Measurements from ENCODE around the gene CTNND2. TPM values are rescaled to one million over a fixed set of nuclear protein-coding genes. Genes with fewer than 3 reads are reported as not detected.

Gene CTNND2
- total RNA-seq, 6 donors from 2014 or later: 1.1 to 12.4 (median 3.2) TPM

DNA sequence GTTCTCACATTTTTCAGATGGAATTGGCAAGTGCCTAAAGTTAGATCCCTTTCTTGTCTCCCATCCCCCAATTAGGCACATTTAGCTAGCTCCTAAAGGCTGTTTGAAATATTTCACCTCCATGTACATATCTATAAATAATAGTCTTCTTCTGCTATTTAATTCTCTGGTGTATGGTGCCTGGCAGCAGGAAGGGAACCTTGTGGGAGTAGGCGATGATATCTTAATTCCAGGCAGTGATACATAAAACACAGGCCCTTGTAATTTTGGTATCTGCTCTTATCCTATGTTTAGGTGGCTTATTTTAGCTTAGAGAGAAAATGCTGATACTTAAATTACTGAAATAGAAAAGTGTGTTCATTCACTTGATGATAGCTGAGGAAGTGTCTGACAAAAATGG lies 880.3 kb downstream of the CTNND2 start:
- no peak for DNase-seq
- no peak for ATAC-seq (ENCODE audit: low FRiP score in 2 of 2)
- no peak overlapping the region for H3K4me3 ChIP-seq
- H3K9me3 ChIP-seq: no peaks in the 10 kb centered on the region
- WGBS, 2 donors: 40 to 86% methylated on average over 1 of the region's 1 CpG
- H3K4me1 ChIP-seq: no peaks in the 10 kb centered on the region
- TF ChIP-seq, protein P1, sequence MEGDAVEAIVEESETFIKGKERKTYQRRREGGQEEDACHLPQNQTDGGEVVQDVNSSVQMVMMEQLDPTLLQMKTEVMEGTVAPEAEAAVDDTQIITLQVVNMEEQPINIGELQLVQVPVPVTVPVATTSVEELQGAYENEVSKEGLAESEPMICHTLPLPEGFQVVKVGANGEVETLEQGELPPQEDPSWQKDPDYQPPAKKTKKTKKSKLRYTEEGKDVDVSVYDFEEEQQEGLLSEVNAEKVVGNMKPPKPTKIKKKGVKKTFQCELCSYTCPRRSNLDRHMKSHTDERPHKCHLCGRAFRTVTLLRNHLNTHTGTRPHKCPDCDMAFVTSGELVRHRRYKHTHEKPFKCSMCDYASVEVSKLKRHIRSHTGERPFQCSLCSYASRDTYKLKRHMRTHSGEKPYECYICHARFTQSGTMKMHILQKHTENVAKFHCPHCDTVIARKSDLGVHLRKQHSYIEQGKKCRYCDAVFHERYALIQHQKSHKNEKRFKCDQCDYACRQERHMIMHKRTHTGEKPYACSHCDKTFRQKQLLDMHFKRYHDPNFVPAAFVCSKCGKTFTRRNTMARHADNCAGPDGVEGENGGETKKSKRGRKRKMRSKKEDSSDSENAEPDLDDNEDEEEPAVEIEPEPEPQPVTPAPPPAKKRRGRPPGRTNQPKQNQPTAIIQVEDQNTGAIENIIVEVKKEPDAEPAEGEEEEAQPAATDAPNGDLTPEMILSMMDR (IDR thresholded peaks at IDR 0.05): no peak
- no peak for TF ChIP-seq POLR2AphosphoS5 (IDR thresholded peaks at IDR 0.05)
- no peak for TF ChIP-seq EP300 (IDR thresholded peaks at IDR 0.05)
- H3K36me3 ChIP-seq: no peaks in the 10 kb centered on the region
- no peaks in the 10 kb centered on the region for H3K27me3 ChIP-seq
- no peak overlapping the region for H3K27ac ChIP-seq

DNA sequence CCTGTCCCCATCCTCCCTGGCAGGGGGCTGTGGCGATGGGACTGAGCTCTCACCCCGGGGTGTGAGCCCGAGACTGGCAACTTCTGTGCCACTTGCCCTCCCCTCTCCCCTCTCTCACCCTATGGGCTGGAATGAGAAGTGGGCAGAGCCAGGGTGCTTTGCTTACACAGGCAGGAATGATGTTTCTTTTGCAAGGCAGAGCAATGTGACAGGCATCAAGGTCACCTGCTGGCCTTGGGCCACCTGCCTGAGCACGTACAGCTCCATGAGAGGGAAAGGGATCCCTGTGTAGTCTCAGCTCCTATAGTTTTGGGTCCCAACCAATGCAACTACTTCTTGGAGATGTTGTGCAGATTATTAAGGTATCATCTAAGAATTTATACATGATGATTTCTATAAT lies 890.5 kb downstream of the CTNND2 start:
- TF ChIP-seq, protein P1 (IDR thresholded peaks at IDR 0.05): no peak
- TF ChIP-seq POLR2AphosphoS5 (IDR thresholded peaks at IDR 0.05): no peak
- no peak for TF ChIP-seq POLR2A (IDR thresholded peaks at IDR 0.05)
- TF ChIP-seq EP300 (IDR thresholded peaks at IDR 0.05): no peak
- WGBS, 2 donors: 74 to 81% methylated on average over 2 to 4 of the region's 4 CpGs
- Histone ChIP-seq H3K27ac (no peak overlapping the region), H3K27me3 (no peaks in the 10 kb centered on the region), H3K9me3 (no peaks in the 10 kb centered on the region), H3K4me1 (no peaks in the 10 kb centered on the region), H3K36me3 (no peaks in the 10 kb centered on the region), H3K4me3 (no peak overlapping the region)
- ATAC-seq (ENCODE audit: low FRiP score in 2 of 2) (peak in 1 of 2 donors; percentile 38), DNase-seq (no peak)

DNA sequence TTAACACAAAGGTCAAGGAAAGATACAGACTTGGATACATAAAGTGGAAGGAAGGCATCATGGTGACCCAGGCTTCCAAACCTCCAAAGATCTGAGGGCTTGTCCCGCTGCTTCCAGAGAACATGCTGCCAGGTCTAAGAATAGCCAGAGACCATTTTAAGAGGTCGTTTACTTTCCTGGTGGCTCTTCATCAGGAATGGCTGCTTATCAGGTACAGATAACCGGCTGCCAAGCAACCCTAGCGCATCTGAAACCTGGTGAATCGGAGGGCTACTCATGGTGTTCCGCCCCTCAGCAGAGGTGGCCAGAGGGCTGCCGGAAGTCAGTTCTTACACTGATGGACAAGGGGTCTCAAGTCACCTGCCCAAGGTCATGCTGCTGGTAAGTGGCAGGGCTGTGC lies 892.0 kb downstream of the CTNND2 start:
- ATAC-seq (ENCODE audit: low FRiP score in 2 of 2) (no peak), DNase-seq (no peak)
- Histone ChIP-seq H3K36me3 (no peaks in the 10 kb centered on the region), H3K9me3 (no peaks in the 10 kb centered on the region), H3K27me3 (no peaks in the 10 kb centered on the region), H3K4me3 (no peak overlapping the region), H3K4me1 (no peaks in the 10 kb centered on the region), H3K27ac (no peak overlapping the region)
- WGBS, 2 donors: 93 to 100% methylated on average over 1 to 7 of the region's 7 CpGs
- TF ChIP-seq, protein P1 (IDR thresholded peaks at IDR 0.05): no peak
- no peak for TF ChIP-seq EP300 (IDR thresholded peaks at IDR 0.05)
- TF ChIP-seq POLR2AphosphoS5 (IDR thresholded peaks at IDR 0.05): no peak
- no peak for TF ChIP-seq POLR2A (IDR thresholded peaks at IDR 0.05)

DNA sequence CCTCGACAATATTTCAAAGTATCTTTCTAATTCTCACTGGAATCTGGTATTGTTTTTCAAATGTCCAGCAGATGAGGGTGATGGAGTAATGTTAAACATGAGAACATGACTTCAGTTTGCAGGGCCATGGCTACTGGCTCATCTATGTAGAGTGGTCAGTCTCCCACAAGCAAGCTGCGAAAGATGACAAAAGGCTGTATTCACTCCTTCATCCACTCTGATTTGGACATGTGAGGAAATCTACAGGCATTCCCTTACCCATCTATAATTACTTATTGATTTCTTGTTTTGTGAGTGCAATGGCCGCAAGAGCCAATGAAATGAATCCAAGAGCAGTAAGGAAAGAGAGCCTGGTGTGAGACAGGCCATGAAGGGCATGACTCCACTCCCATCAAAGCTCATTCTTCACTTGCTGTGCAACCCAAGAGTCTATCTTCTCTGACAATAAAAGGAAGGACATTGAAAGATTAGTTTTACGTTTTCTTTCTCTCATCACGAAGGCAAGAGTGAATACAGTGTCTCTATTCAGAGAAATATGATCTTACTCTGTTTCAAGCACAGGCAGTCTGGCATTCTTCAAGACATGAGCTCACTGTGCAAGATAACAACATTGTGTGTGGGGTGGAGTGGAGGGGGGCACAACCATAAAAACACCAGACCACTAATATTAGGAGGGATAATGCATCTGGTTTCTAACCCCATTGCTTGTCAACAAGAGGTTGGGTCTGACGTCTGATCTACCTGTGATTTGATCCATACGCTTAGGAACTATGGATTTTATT lies 893.6 kb downstream of the CTNND2 start:
- DNase-seq: no peak
- no peak for ATAC-seq (ENCODE audit: low FRiP score in 2 of 2)
- no peak for TF ChIP-seq POLR2A (IDR thresholded peaks at IDR 0.05)
- no peak for TF ChIP-seq POLR2AphosphoS5 (IDR thresholded peaks at IDR 0.05)
- TF ChIP-seq EP300 (IDR thresholded peaks at IDR 0.05): no peak
- TF ChIP-seq, protein P1 (IDR thresholded peaks at IDR 0.05): no peak
- Histone ChIP-seq H3K36me3 (no peaks in the 10 kb centered on the region), H3K27me3 (no peaks in the 10 kb centered on the region), H3K4me1 (no peaks in the 10 kb centered on the region), H3K27ac (no peak overlapping the region), H3K9me3 (no peaks in the 10 kb centered on the region), H3K4me3 (no peak overlapping the region)
- 85 to 87% methylated on average over 7 of the region's 7 CpGs for WGBS, 2 donors

DNA sequence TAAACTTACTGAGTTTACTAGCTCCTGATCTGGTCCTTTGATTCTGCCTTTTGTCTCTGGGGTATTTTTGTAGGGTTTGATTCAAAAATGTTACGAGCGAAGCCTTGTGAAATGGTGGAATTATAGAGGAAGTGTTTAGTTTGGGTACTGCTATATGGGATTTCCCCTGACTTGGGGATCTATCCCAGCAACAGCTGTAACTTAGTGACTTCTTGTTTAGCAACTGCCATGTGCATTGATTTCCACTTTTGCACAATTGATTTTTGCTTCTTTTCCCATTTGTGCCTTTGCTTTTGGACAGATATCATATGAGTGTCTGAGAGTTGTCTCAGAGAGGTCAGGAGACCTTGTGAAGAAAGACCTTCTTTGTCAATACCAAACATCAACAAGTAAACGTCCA lies 894.7 kb downstream of the CTNND2 start:
- ATAC-seq (ENCODE audit: low FRiP score in 2 of 2) (no peak), DNase-seq (no peak)
- WGBS, 2 donors: 64 to 75% methylated on average over 3 of the region's 3 CpGs
- Histone ChIP-seq H3K36me3 (no peaks in the 10 kb centered on the region), H3K27me3 (no peaks in the 10 kb centered on the region), H3K27ac (no peak overlapping the region), H3K4me3 (no peak overlapping the region), H3K9me3 (no peaks in the 10 kb centered on the region), H3K4me1 (no peaks in the 10 kb centered on the region)
- TF ChIP-seq, protein P1 (IDR thresholded peaks at IDR 0.05): no peak
- TF ChIP-seq POLR2AphosphoS5 (IDR thresholded peaks at IDR 0.05): no peak
- no peak for TF ChIP-seq POLR2A (IDR thresholded peaks at IDR 0.05)
- TF ChIP-seq EP300 (IDR thresholded peaks at IDR 0.05): no peak
